Type B pancreatic cell (in vitro differentiated cells): ENCODE measurements around the gene SUSD1. TPM values are rescaled to one million over a fixed set of nuclear protein-coding genes. Genes with fewer than 3 reads are reported as not detected.

Experiments used
- DNase-seq: peaks from one replicate; pipeline ENCODE4 v3.0.0; 2021; ENCODE audit warnings: mixed read lengths; ENCODE audit not compliant: unreplicated experiment; ENCODE audit errors: extremely low spot score
- H3K27ac Mint-ChIP-seq: 2 replicates; pipeline ENCODE4 v1.8.0; 2021; ENCODE audit warnings: mild to moderate bottlenecking, mixed read lengths
- H3K27me3 Mint-ChIP-seq: 2 replicates; pipeline ENCODE4 v1.8.0; 2021; ENCODE audit warnings: mixed read lengths
- H3K36me3 Mint-ChIP-seq: 2 replicates; pipeline ENCODE4 v1.8.0; 2021; ENCODE audit warnings: mixed read lengths
- H3K4me1 Mint-ChIP-seq: one replicate; pipeline ENCODE4 v1.8.0; 2021; ENCODE audit warnings: mixed read lengths; ENCODE audit not compliant: unreplicated experiment
- H3K4me3 Mint-ChIP-seq: 2 replicates; pipeline ENCODE4 v1.8.0; 2021; ENCODE audit warnings: mild to moderate bottlenecking, mixed read lengths
- H3K9me3 Mint-ChIP-seq: 2 replicates; pipeline ENCODE4 v1.8.0; 2021; ENCODE audit warnings: mixed read lengths
- total RNA-seq: library from RNA; stranded (reverse); gene quantifications from 2 replicates; pipeline ENCODE4 v1.2.1, GENCODE V29; 2021; ENCODE audit warnings: low replicate concordance
- TF ChIP-seq, protein P1 (sequence below): fragments of 200-600 bp; sonication (generic); conservative IDR thresholded peaks from 2 replicates; pipeline ENCODE4 v1.5.0; 2021; ENCODE audit warnings: antibody characterized with exemption, mild to moderate bottlenecking

SUSD1 gene
- total RNA-seq, 1 donor from 2014 or later, result 16.3 TPM

DNA sequence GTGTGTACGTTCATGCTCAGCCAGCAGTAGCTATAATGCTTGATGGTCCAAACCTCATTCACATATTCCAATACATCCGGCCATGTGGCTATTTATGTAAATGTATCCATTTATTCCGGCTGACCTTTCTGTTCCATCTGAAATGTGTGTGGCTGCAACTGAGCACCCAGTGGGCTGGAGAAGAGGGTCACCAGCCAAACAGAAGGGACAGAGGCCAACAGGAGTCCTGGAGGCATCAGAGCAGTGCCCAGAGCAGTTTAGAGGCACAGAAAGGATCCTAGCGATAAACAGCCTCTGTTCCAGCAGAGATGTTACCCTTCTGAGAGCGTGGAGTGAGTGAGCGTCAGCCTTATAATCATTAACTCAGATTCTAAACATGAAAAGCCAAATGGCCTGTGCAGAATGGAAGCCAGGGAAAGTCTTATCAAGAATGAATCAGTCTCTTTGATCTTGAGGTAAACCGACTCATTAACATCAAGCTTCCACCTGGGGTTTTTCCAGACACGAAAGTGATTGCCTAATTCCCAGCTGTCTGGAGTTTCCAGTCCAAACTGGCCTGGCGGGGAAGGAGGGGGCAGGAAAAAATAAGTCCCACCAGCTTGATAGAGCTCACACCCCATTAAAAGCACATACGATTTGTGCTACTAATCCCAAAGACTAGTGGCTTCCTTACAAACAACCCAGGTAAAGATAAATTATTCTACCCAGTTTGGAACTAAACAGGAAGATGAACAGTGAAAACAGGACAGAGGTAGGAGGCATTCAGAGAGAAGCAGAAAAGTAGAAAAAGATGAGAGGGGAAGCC lies 55.7 kb downstream of the SUSD1 start:
- H3K36me3 Mint-ChIP-seq, result peaks cover 14% of the 10 kb centered on the region

DNA sequence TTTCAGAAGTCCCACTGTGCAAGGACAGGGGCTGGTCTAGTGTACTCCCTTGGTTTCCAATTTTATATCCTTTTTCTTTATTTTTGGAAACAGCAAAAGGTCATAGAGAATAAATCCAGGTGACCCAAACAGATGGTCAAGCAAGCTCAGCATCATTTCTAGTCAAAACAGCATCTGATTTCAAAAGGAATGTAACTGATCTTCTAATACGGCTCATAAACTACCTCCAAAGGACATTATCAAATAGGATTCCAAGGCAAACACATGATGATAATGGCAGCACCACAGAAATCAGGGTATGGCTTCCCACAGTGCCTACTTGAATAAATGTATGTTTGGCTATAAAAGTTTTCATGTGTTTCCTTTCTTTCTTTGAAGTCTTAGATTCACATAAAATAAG lies 57.1 kb downstream of the SUSD1 start:
- H3K27ac Mint-ChIP-seq, result no peak overlapping the region
- no peak overlapping the region for H3K4me3 Mint-ChIP-seq
- H3K9me3 Mint-ChIP-seq, result no peaks in the 10 kb centered on the region
- H3K36me3 Mint-ChIP-seq, result peaks cover 12% of the 10 kb centered on the region
- TF ChIP-seq, protein P1, sequence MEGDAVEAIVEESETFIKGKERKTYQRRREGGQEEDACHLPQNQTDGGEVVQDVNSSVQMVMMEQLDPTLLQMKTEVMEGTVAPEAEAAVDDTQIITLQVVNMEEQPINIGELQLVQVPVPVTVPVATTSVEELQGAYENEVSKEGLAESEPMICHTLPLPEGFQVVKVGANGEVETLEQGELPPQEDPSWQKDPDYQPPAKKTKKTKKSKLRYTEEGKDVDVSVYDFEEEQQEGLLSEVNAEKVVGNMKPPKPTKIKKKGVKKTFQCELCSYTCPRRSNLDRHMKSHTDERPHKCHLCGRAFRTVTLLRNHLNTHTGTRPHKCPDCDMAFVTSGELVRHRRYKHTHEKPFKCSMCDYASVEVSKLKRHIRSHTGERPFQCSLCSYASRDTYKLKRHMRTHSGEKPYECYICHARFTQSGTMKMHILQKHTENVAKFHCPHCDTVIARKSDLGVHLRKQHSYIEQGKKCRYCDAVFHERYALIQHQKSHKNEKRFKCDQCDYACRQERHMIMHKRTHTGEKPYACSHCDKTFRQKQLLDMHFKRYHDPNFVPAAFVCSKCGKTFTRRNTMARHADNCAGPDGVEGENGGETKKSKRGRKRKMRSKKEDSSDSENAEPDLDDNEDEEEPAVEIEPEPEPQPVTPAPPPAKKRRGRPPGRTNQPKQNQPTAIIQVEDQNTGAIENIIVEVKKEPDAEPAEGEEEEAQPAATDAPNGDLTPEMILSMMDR, result no peak
- H3K4me1 Mint-ChIP-seq, result peaks cover 8% of the 10 kb centered on the region
- H3K27me3 Mint-ChIP-seq, result no peaks in the 10 kb centered on the region
- DNase-seq, result no peak

More for the DNA sequence above, 55.7 kb downstream of the SUSD1 start:
- Mint-ChIP-seq H3K4me3 (peak overlapping the region; percentile 53), H3K9me3 (no peaks in the 10 kb centered on the region), H3K27me3 (no peaks in the 10 kb centered on the region), H3K4me1 (peaks cover 8% of the 10 kb centered on the region), H3K27ac (peak overlapping the region; percentile 77)
- TF ChIP-seq, protein P1, result no peak
- DNase-seq, result no peak

DNA sequence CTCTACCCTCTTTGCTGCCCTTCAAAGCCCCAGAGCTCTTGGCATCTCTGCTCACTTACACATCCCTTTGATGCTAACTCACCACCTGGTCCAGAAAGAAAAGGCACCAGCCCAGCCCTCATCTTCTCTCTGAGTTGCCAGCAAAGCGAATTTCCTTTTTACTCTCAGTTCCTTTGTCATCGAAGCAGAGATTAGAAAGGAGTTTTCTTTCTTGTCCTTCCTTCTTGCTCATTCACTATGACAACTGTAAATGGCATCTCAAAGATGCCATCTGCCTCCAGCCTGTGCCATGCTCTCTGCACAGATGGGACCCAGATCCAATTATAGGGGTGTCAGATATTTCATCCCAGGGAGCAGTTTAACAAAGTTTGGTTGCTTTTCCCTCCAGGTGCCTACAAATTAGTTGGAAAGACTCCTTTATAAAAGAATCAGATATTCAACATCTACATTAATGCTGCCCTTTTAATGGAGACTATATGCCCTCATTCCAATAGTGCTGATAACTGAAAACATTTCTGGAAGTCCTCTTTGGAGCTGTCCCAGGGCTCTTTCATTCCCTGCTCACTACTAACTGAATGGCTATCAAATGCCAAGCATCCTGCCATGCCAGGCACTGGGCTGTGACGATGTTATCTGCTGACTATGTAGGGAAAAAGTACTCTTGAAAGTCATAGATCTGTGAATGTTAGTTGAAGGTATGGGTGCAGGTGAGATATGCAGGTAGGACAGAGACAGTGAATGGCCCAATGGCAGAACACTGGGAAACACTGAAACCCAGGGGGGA lies 58.9 kb downstream of the SUSD1 start:
- no peak overlapping the region for H3K4me3 Mint-ChIP-seq
- no peaks in the 10 kb centered on the region for H3K27me3 Mint-ChIP-seq
- H3K36me3 Mint-ChIP-seq, result peaks cover 5% of the 10 kb centered on the region
- DNase-seq, result no peak
- peaks cover 15% of the 10 kb centered on the region for H3K4me1 Mint-ChIP-seq
- TF ChIP-seq, protein P1, result no peak
- no peaks in the 10 kb centered on the region for H3K9me3 Mint-ChIP-seq
- H3K27ac Mint-ChIP-seq, result no peak overlapping the region

DNA sequence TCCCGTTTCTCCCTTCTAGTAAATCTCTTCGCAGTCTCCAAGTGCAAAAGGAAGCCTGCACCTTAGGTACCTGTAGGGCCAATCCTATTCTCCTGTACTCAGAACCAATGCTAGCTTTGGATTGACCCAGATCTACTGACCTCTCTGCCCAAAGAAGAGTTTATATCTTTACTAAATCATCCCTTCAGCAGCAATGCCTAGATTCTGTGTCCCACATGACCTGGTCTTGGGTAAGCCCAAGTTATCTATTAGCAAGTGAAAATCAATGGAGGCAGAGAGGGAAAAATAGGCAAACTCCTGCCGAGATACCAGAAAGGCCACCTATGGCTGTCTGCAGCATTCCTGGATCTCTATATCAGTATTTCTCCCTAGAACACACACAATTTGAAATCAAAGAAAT lies 60.0 kb downstream of the SUSD1 start:
- TF ChIP-seq, protein P1, result no peak
- Mint-ChIP-seq H3K4me3 (no peak overlapping the region), H3K27me3 (no peaks in the 10 kb centered on the region), H3K4me1 (peaks cover 20% of the 10 kb centered on the region), H3K36me3 (peaks cover 3% of the 10 kb centered on the region), H3K9me3 (no peaks in the 10 kb centered on the region), H3K27ac (no peak overlapping the region)
- no peak for DNase-seq

DNA sequence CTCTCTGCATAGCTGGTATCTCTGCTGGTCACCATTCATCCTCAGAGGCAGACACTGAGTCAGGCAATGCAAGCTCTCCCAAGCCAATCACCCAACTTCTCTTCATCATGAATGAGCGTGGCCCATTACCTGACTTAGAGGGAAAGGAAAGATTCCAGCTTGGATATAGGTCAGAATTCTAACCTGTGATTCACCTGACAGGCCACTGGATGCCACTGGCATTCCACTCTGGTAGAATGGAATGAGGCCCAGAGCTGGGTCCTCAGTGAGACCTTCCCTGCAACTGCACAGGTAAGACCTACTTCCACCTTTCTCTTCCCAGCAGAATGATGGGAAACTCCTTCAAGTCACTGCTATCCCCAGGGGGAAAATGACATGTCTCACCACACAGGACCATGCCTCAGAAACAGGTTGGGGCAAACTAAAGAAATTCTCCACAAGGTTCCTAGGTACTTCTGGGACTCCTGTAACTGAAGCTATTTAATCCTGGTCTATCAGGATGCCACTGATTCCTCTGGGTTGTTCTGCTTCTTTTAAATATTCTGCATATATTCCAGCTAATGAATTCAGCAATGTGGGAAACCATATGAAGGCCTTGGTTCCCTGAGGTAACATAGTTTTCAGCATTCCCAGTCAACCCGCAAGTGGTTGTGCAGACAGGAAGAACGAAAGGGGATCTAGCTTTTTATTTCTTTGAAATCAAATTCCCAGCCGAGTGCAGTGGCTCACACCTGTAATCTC lies 62.0 kb downstream of the SUSD1 start:
- Mint-ChIP-seq H3K4me1 (peaks cover 13% of the 10 kb centered on the region), H3K4me3 (no peak overlapping the region), H3K36me3 (peaks cover 4% of the 10 kb centered on the region), H3K27me3 (no peaks in the 10 kb centered on the region), H3K9me3 (no peaks in the 10 kb centered on the region), H3K27ac (peak overlapping the region; percentile 82)
- TF ChIP-seq, protein P1, result peak; percentile 50
- no peak for DNase-seq
